Measurements from ENCODE around the gene MED12L. TPM values are rescaled to one million over a fixed set of nuclear protein-coding genes. Genes with fewer than 3 reads are reported as not detected.

MED12L gene
- total and polyA plus RNA-seq, 10 of the 15 experiments (the other 5 are each of a cell fraction or from before 2014, with no cell fraction given) = 0.01 to 0.06 (median 0.03) TPM; not detected in 2

- POLR2A ChIA-PET = no interaction called here
- H3K27me3 ChIP-seq (replicated peaks in 1 of 2; ENCODE audit: control insufficient read depth in 2 of 2, insufficient read depth in 2 of 2, low read length in 1 of 2) = no peaks in the 10 kb centered on the region; a peak in 1 of 4 replicates
- no peak overlapping the region for H3K4me2 ChIP-seq (ENCODE audit: control insufficient read depth, insufficient read depth)
- H3K4me3 ChIP-seq = no peak overlapping the region
- intact Hi-C loops (cut with micrococcal nuclease; ENCODE audit: unreplicated experiment) (no loop called here), in situ Hi-C loops (cut with MboI) (no loop called here)
- no peak overlapping the region for H3K27ac ChIP-seq (ENCODE audit: control insufficient read depth, insufficient read depth)
- TF ChIP-seq CBX3 (IDR thresholded peaks at IDR 0.05; ENCODE audit: borderline replicate concordance, low read depth) (no peak), POU2F2 (IDR thresholded peaks at IDR 0.05; ENCODE audit: borderline replicate concordance, low read depth, low read length) (no peak), E4F1 (IDR thresholded peaks at IDR 0.05; ENCODE audit: borderline replicate concordance, partially characterized antibody) (no peak), ZNF687 (IDR thresholded peaks at IDR 0.05) (no peak), RBBP5 (conservative IDR thresholded peaks at IDR 0.05) (no peak)
- RAD21 ChIA-PET (ENCODE audit: unreplicated experiment) = no interaction called here
- WGBS (ENCODE audit: insufficient coverage, insufficient replicate concordance, low lambda C conversion rate, missing lambda C conversion rate) = 42% methylated on average over 3 of the region's 3 CpGs
- CTCF ChIA-PET = interaction anchor here (2.7 kb wide), 1 partner anchor 15 kb away, joined by 9 read pairs; no protein-coding TSS in a partner anchor
- no peak overlapping the region for H2AFZ ChIP-seq (ENCODE audit: control insufficient read depth, low read depth, low read length)
- SMC1A ChIA-PET (ENCODE audit: uncharacterized antibody, unreplicated experiment) = no interaction called here
- no peaks in the 10 kb centered on the region for H3K9me3 ChIP-seq (replicated peaks; ENCODE audit: control insufficient read depth, insufficient read depth, low read length)
- DNase-seq (ENCODE audit: low read depth, low spot score) (no peak), FAIRE-seq (no peak), ATAC-seq (no peak)
- H3K4me1 ChIP-seq (ENCODE audit: control insufficient read depth, insufficient read depth, low read length) = no peaks in the 10 kb centered on the region
- H3K79me2 ChIP-seq (ENCODE audit: control insufficient read depth, insufficient read depth, low read length) = no peaks in the 10 kb centered on the region
- H4K20me1 ChIP-seq (ENCODE audit: control insufficient read depth, insufficient read depth) = no peaks in the 10 kb centered on the region
- H3K36me3 ChIP-seq (ENCODE audit: control insufficient read depth in 2 of 2, insufficient read depth in 2 of 2, low read length in 1 of 2) = no peaks in the 10 kb centered on the region
- no TSS peak for BruUV-seq (replicated peaks)
- no peak overlapping the region for H3K9ac ChIP-seq (ENCODE audit: control insufficient read depth, insufficient read depth, low read length)
Observed at GRCh38 chr3:151312972-151313371, 227.5 kb downstream of the MED12L start.

Measured in GM12878 (cell line).